Measurements from ENCODE around the gene SOX21.
"Not testable (repeated sequence)": the region's sequence is repeated elsewhere in the genome, so short reads cannot be mapped to it uniquely, and the experiment has no call there.

Gene SOX21

DNA sequence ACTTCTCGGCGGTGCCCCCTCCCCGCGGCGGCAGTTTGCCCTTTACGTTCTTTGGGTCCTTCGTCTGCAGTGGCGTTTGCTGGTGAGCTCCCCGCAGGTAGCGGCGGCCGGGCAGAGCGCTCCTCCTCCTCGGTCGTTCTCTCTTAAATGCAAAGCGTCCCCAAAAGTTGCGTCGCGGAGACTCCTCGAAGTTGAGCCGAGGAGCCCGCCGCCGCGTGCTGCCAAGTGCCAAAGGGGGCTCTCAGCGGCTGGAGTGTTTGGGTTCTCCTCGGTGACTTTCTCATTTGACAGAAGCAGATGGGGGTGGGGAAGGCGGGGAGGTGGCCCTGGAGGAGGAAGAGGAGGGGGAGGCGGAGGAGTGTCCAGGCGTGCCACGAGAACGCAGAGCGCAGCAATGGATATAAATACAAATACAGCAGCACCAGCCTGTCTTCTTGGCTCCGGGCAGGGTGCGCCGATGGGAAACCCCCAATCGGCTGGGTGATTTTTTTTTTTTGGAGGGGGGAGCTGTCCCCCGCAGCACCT lies at the start of gene SOX21:
TSS of gene SOX21 (minus strand) at position 259 of the 525 bp plus-strand sequence. CDS start 496 bp downstream, outside the sequence.
- intact Hi-C loops (cut with DNase I): loop anchor here (5.0 to 10.0 kb wide), 2 partner anchors 255 to 442 kb away; no protein-coding TSS in a partner anchor
- DNase-seq: peak in 4 of 10 donors; percentile 43 to 76 (median 74)

DNA sequence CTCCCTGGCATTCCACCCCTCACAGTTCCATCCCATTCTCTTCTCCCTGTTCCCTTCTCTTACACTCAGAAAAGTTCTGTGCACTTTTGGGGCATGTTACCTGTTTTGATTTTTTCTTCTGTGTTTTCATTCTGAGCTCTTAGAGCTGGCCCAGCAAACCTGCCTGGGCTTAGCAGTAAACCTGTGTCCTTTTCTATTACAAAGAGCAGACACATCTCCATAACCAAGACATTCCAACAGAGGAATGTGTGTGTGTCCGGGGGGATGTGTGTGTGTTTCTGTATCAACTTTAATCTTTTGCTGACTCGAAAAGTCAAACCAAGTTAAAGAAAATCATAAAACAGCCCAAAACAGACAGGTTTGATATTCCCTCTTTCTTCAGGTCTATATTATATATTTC lies 49.1 kb upstream of the SOX21 start:
- no peak for DNase-seq
- intact Hi-C loops (cut with DNase I): no loop called here

DNA sequence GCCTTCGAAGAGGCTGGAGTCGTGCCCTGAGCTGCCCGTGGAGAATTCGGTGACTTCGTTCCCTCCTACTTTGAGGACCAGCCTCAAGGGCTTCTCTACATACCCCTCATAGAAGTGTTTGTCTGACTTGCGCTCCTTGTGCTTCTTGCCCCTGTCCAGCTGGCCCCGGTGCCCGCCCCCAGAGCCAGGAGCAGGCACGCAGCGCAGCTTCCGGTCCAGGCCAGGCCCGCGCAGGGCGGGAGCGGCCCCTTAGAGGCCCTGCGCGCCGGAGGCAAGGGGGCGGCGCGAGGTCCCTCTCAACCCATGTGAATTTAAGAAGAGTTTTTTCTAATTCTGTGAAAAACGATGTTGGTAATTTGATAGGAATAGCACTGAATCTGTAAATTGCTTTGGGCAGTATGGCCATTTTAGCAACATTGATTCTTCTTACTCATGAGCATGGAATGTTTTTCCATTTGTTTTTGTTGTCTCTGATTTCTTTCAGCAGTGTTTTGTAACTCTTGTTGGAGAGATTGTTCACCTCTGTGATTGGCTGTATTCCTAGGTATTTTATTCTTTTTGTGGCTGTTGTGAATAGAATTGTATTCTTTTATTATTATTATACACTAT lies 46.9 kb upstream of the SOX21 start:
- intact Hi-C loops (cut with DNase I): no loop called here
- no peak for DNase-seq

DNA sequence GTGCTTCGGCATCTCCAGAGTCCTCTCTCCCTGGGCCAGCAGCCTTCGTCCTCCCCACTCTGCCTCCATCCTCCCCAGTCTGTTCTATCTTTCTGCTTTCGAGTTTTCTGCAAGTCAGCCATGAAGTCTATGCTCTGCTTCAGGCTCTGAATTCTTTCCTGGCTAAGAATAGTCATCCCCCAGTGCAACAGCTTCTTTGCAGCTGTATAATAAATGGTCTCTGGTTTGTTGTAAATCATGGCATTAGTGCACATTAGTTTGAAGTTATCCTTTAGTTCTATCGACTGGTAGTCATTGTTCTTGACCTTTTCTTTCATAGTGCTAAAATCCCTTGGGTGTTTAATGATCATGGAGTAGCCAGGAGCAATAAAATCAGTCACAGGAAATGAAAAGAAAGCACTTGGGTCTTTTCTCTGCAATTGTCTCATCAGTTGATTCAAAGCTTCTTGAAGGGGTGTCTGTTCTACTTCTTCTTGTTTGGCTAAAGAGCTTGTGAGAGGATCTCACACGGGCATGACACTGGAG lies 46.2 kb upstream of the SOX21 start:
- no peak for DNase-seq
- intact Hi-C loops (cut with DNase I): no loop called here

DNA sequence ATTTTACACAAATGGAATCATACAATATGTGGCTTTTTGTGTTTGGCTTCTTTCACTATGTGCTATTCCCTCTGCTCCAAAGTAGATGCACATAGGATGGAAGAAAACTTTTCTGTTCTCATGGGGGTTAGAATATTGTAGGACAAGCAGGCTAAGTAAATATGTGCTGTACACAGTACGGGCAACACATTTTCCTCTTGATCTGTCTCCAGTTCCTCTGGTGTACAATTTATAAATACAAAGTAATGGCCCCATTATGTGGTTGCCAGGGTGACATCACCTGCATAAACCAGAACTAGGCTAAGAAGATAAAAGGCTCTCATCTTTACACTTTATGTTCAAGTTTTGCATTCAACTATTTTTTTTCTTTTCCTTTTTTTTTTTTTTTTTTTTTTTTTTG lies 41.0 kb upstream of the SOX21 start:
- intact Hi-C loops (cut with DNase I): no loop called here

DNA sequence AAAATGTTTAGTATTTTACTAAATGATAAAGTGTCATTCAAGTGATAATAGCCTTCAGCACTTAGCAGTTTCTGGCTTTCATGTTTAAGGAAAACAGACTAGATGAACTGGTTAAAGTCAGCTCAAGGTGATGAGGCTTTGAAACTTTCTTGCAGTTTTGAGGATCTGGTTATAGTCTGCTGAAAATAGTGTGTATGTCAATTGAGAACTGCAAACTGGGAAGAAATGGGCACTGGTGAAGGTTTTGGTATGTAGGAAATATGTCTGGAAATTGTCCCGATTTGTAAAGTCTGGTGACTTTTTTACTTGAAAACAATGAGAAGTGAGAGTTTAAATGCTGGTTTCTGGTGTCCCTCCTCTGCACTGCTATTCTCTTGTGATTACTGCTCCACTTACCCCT lies 36.8 kb upstream of the SOX21 start:
- intact Hi-C loops (cut with DNase I): no loop called here
- no peak for DNase-seq

More for the DNA sequence above, 41.0 kb upstream of the SOX21 start:
- no peak for DNase-seq

DNA sequence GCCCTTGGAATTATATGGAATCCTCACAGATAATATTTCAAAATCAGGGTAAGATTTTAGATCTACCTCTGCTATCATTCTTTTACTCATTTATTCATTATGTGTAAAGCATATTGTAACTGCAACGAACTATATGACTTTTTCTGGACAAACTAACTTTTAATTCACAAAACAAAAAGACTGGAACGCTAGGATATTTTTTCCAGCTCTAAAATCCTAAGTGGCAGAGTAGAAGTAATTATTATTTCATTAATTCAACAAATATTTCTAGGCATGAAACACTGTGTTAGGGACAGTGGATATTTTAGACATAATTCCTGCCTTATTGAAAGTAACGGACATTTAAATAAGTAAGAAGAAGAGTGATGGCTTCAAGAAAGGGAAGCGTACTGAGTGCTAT lies 26.9 kb upstream of the SOX21 start:
- no peak for DNase-seq
- intact Hi-C loops (cut with DNase I): no loop called here

DNA sequence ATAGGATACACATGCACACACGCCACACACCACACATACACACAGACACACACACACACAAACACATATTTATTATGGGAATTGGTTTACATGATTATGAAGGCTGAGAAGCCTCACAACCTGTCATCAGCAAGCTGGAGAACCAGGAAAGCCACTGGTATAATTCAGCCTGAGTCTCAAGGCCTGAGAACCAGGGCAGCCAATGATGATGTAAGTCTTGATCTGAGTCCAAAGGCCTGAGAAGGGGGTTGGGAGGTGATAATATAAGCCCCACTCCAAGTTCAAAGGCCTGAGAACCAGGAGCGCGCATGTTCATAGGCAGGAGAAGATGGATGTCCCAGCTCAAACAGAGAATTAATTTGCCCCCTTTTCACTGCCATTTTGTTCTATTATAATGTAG lies 18.7 kb upstream of the SOX21 start:
- DNase-seq: no peak
- intact Hi-C loops (cut with DNase I): no loop called here

DNA sequence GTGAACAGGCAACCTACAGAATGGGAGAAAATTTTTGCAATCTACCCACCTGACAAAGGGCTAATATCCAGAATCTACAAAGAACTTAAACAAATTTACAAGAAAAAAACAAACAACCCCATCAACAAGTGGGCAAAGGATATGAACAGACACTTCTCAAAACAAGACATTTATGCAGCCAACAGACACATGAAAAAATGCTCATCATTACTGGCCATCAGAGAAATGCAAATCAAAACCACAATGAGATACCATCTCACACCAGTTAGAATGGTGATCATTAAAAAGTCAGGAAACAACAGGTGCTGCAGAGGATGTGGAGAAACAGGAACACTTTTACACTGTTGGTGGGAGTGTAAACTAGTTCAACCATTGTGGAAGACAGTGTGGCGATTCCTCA lies 17.6 kb upstream of the SOX21 start:
- intact Hi-C loops (cut with DNase I); DNase-seq: not testable (repeated sequence)

DNA sequence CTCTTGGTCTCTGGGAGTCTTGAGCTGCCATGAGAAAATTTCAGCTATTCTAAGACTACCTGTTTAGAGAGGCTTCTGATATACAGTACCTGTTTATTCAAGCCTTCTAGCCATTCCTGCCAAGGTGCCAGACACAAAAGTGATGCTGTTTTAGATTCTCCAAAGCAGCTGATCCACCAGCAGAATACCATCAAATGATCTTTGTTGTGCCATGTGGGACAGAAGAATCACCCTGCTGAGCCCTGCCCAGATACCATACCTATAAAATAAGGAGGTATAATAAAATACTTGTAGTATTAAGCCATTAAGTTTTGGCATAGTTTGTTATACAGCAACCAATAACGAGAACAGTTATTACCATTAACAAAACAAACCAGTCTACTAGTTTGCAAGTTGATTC lies 14.1 kb upstream of the SOX21 start:
- DNase-seq: no peak
- intact Hi-C loops (cut with DNase I): no loop called here

DNA sequence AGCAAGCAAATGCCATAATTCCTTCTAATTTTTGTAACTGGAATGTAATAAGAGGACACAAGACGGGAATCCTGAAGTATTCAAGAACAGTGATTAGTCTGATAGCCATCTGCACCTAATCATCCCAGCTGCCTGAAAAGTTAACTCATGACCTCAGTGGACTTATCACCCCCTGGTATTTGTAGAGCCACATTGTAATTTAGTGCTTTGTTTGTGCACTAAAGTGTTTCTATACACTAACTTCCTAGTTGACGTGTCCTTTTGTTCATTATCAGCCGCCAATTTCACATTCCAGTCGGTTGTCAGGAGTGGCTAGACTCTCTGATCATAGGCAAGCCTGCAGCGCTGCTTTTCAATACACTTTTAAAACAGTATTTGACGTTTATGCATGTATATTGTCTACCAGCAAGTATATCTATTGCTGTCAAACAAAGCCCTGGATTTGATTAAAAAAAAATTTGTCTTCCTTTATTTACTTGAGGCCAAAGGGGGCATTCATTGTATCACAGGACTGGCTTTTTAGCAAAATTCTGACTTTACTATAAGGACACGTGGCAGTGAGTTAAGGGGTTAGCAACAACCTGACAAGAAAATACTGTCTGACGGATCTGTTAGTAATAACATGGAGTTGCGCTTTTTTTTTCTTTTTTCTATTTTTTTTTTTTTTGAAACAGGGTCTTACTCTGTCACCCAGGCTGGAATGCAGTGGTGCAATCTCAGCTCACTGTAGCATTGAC lies 10.4 kb upstream of the SOX21 start:
- DNase-seq: no peak
- intact Hi-C loops (cut with DNase I): no loop called here

DNA sequence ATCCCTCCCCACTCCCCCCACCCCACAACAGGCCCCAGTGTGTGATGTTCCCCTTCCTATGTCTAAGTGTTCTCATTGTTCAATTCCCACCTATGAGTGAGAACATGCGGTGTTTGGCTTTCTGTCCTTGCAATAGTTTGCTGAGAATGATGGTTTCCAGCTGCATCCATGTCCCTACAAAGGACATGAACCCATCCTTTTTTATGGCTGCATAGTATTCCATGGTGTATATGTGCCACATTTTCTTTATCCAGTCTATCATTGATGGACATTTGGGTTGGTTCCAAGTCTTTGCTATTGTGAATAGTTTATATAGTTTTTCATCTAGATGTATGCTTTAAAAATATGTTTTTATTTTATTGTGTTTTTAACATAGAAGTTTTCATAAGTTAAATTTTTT lies 6.4 kb upstream of the SOX21 start:
- not testable (repeated sequence) for DNase-seq
- intact Hi-C loops (cut with DNase I): loop anchor here (10.0 kb wide), 1 partner anchor 436 kb away; no protein-coding TSS in a partner anchor

DNA sequence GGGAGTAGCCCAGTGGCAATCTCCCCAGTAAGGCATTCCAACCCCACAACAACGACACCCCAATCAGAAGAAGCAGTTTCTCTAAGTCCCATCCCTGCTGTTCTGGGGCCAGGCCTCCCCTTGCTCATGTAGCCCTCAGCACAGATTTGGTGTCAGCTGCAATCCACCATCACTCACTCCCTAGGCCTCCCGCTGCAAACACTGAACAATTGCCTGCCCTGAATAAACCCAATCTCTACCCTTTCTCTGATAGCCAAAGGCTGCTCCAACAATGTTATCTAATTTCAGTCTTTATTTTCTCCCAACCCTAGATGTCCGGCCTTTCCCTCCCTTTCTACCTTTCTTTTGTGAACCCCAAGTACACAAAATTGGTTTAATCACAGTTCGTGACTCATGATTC lies 5.6 kb upstream of the SOX21 start:
- no peak for DNase-seq
- intact Hi-C loops (cut with DNase I): loop anchor here (10.0 kb wide), 1 partner anchor 437 kb away; no protein-coding TSS in a partner anchor

DNA sequence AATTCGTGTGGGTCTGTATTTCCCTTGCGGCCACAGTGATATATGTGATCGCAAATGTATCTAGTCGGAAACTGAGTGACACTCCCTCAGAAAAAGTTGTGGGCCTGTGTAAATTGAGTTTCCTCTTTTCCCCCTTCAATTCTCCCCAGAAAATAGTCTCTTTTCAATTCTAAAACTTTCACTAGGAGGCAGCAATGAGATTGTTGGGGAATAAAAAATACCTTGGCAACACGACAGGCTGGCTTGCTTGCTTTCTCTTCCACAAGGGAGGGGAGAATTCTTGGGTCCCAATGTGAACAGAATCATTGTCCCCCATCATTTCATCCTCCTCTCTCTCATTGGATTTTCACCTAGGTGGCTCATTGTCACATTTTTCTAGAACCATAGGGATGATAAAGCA lies 3.7 kb upstream of the SOX21 start:
- DNase-seq: no peak
- intact Hi-C loops (cut with DNase I): loop anchor here (10.0 kb wide), 1 partner anchor 439 kb away; no protein-coding TSS in a partner anchor

DNA sequence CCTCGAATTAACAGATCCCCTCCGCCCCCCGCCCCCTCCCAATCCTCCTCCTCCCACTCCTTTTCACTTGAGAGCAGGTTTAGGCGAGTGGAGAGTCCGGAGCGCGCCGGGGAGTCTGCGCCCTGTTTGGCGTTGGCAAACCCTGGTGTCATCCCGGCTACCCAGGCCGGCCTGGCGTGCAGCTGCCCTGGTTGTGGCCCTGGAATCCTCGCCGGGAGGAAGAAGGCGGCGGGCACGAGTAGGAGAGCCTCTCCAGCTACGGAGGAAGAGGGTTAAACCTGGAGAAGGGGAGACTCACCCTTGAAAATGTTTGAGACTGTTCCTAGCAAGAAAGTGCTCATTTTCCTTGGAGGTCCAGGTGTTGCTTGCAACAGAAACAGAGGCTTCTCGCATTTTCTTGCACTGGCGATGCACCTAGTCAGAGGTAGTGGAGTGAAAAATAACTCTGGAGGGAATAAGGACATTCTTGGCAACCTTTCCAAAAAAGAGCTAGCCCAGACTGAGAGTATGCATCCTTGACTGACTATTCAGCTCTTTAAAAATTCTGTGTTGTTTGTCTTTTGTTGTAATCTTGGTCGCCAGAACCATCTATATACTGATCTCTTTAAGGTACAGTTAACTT lies 1.3 kb upstream of the SOX21 start:
- DNase-seq: peak in 1 of 10 donors; percentile 44
- intact Hi-C loops (cut with DNase I): loop anchor here (5.0 to 10.0 kb wide), 2 partner anchors 254 to 441 kb away; no protein-coding TSS in a partner anchor

DNA sequence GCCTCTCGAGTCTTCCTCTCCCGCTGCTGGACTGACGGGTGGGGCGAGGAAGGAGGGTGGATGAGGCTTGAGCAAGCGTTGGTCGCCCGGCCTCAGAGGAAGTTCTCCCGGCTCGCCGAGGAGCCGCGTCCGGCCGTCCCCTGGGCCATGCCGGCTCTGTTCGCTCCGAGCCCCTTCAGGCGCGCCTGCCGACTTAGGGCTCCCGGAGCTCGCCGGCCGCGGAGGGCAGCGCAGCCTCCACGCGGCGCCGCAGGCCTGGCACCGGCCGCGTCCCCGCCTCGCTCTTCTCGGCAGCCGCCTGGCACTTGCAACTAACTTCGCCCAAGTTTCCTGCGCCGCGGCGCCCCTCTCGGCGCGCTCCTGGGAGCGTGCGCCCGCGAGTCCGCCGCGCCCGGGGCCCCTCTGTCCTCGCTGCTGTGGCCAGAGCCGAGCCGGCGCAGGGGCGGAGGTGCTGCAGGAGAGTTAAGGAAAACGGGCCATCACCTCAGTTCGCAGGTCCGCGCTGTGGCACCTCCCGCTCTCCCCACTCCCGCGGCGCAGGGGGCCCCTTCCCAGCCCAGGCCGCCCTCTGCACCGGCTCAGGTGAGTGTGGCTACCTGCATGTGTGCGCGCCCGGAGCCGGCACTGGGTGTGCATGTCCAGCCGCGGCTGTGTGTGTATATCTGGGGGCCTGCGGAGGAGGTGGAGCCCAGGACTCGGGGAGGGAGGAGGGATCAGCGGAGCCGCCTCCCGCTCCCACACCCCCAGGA lies 641 bp upstream of the SOX21 start:
- intact Hi-C loops (cut with DNase I): loop anchor here (5.0 to 10.0 kb wide), 2 partner anchors 254 to 442 kb away; no protein-coding TSS in a partner anchor
- peak in 6 of 10 donors; percentile 38 to 87 (median 63) for DNase-seq

DNA sequence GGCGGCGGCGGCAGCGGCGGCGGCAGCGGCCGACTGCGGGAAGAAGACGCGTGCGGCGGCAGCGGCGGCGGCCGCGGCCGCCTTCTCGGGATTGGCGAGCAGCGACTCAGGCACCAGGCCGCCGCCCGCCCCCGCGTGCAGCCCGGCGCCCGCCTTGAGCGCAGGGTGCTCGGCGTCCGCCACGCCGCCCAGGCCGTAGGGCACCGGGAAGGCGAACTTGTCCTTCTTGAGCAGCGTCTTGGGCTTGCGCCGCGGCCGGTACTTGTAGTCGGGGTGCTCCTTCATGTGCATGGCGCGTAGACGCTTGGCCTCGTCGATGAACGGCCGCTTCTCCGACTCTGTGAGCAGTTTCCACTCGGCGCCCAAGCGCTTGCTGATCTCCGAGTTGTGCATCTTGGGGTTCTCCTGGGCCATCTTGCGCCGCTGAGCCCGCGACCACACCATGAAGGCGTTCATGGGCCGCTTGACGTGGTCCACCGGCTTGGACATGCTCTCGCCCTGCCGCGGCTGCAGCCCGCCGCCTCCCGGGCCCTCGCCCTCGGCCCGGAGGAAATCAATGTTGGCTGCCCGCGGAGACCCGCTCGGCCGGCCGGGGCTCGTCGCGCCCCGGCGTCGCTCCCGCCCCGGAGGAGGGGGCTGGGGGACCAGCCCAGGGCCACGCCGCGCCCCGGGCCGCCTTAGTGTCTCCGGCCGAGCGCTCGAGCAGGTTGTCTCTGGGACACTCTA lies 621 bp downstream of the SOX21 start:
- peak in 3 of 10 donors; percentile 32 to 83 (median 77) for DNase-seq
- intact Hi-C loops (cut with DNase I): loop anchor here (5.0 to 10.0 kb wide), 2 partner anchors 256 to 443 kb away; no protein-coding TSS in a partner anchor

DNA sequence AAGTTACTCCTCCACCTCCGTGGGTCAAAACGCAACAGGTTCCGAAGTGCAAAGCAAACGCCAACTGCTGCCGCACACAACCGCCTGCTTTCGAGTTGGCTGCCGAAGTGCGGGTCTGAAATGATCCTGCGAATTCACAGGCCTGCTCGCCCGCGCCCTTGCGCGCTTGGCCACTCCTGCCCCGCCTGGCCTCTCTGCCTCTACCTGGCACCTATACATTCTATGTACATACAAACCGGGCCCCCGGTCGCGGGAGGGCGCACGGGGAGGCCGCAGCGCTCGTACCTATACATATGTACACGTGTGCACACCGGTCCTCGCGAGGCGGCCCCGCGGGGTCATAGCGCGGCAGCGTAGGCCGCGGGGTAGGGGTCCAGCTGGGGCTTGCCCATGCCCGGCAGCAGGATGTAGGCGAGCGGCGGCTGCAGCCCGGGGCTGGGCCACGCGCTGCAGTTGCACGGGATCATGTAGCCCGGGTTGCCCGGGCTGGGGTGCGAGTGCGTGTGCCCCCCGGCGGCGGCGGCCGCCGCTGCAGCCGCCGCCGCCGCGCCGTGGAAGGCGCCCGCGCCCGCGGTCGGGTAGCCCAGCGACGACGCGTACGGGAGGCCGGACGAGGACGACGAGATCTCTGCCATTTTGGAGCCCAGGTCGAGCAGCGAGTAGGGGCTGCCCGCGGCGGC lies 1.3 kb downstream of the SOX21 start:
- intact Hi-C loops (cut with DNase I): loop anchor here (5.0 to 10.0 kb wide), 2 partner anchors 256 to 444 kb away; no protein-coding TSS in a partner anchor
- peak in 3 of 10 donors; percentile 58 to 87 (median 73) for DNase-seq

Data from posterior cingulate gyrus (tissue), 11 donors.